Measurements from ENCODE around the gene CELSR1.
"Not testable (repeated sequence)": the region's sequence is repeated elsewhere in the genome, so short reads cannot be mapped to it uniquely, and the experiment has no call there.

The CELSR1 gene

GRCh38 chr22:46511151-46512038 lies 26.0 kb downstream of the CELSR1 start:
- DNase-seq (ENCODE audit: low read depth), result no peak

- DNase-seq (ENCODE audit: low read depth), result no peak
Measured at GRCh38 chr22:46509416-46510089, 27.9 kb downstream of the CELSR1 start.

DNA sequence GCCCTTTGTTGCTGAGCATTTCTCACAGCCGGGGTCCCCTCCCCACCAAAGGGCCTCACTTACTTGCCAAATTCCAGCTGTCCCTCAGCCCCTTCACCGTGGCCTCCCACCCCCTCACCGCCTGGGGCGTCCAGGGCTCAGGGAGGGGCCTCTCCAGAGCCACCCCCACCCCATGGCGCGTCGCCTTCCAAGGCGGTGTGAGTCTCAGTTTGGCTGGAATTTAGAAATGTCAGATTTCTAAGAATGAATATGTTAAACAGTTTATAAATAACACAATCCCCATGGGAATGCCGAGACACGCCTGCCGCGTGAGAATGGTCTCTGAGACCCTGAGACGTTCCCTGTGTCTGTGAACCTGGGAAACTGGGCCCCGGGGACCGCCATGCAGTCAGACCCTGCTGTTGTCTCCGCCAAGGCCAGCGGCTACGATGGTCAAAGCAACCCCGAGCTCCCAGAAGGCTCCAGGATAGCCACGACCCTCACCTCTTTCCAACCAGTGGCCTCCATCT lies 28.9 kb downstream of the CELSR1 start:
- DNase-seq (ENCODE audit: low read depth), result no peak

GRCh38 chr22:46507451-46508425 lies 29.7 kb downstream of the CELSR1 start:
- no peak for DNase-seq (ENCODE audit: low read depth)

DNA sequence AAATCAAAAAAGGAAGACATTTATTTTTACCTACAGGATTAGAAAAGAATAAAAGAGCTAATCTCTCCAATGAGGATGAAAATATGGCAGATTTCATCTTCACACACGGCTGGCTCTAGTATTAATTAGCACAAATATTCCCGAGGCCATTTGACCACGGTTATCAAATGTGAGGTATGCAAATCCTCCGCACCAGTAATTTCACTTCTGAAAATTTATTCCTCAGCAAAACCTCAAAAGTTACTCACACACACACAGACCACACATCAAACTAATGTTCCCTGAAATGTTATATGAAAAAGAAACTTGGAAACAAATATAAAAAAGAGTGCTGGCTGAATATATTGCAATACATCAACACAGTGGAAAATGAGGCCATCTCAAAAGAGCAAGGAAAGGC lies 32.8 kb downstream of the CELSR1 start:
- no peak for DNase-seq (ENCODE audit: low read depth)

DNA sequence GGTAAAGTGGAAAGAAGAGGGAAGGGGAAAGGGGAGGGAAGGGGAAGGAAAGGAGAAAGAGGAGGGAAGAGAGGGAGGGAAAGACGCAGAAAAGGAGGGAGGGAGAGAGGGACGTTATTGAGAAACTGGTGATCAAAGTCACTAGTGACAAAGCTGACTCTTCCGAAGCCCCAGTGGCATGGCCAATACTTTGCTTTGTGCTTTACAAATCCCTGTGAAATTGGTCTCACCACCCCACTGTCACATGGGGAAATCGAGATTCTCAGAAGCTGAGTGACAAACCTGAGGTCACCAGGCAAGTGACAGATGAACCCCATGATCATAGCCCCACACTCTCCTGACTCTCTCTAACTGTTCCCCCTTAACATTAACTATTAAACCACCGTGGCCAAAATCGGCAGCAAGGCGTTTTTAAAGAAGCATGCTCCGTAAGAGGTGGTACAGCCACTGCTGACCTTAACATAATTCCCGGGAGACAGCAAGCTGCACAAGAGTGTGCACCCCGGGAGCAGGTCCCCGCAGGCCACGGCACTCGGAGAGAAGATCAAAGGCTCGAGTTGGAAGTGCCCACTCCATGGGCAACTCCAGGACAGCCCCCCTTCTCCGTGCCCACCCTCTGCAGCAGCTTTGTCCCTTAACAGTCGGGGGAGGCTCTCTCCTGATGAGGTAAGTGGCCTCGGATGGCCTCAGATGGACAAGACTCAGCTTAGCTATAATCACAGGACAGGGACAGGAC lies 34.8 kb downstream of the CELSR1 start:
- DNase-seq (ENCODE audit: low read depth), result no peak

DNA sequence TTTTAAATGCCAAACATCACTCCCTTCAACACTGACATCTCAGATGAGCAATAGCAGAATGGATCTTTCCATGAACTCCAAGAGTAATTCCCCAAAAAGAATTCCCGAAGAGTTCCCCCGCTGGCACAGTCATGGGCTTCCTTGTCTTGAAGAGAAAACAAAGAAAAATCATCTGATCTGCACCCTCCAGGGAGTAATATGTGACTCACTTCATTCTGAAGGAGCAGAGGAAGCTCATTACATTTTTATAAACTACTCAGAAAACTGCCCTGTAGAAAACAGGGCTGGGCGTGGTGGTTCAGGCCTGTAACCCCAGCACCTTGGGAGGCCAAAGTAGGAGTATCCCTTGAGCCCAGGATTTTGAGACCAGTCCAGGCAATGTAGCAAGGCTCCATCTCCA lies 35.7 kb downstream of the CELSR1 start:
- no peak for DNase-seq (ENCODE audit: low read depth)

DNA sequence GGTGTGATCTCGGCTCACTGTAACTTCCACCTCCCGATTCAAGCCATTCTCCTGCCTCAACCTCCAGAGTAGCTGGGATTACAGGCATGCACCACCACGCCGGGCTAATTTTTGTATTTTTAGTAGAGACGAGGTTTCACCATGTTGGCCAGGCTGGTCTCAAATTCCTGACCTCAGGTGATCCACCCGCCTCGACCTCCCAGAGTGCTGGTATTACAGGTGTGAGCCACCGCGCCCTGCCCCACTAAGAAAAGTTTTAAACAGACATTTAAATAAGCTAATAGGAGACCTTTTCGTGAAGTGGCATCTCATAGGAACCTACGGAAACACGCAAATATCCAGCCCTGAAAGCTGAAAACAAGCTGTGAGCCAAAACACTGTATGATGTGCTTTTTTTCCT lies 36.2 kb downstream of the CELSR1 start:
- not testable (repeated sequence) for DNase-seq (ENCODE audit: low read depth)

- DNase-seq (ENCODE audit: low read depth), result no peak
Measured at GRCh38 chr22:46500201-46500600, 37.2 kb downstream of the CELSR1 start.

DNA sequence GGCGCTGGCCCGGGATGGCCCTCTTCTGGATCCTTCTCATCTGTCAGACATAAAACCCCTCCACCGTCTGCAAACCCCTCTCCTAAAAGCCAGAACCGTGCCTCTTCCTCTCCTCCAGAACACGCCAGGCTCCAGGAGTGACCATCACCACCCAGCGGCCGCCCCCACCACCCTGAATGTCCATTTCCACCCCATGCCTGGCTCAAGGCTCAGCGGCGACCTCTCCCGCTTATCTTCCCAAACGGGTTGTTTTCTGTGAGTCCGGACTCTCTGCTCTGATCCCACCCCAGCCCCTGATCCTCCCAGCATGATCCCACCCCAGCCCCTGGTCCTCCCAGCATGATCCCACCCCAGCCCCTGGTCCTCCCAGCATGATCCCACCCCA lies 37.6 kb downstream of the CELSR1 start:
- no peak for DNase-seq (ENCODE audit: low read depth)

DNA sequence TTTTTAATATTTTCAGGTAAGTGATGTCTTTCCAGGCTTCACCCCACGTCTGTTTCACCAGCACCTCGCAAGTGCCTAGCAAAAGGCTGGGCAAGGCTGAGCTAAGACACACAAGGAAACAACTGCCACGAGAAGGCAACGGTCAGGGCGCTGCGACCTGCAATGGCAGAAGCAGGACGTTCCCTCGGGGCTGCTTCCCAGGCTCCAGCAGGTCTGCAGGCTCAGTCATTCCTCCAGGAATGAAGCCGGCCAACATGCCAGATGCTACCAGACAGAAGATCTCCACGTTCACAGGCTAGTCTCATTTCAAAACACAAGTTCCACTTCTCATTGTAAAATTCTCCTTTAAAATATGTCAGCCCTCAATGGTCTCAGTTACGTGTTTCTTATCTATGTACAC lies 45.5 kb downstream of the CELSR1 start:
- DNase-seq (ENCODE audit: low read depth), result no peak

DNA sequence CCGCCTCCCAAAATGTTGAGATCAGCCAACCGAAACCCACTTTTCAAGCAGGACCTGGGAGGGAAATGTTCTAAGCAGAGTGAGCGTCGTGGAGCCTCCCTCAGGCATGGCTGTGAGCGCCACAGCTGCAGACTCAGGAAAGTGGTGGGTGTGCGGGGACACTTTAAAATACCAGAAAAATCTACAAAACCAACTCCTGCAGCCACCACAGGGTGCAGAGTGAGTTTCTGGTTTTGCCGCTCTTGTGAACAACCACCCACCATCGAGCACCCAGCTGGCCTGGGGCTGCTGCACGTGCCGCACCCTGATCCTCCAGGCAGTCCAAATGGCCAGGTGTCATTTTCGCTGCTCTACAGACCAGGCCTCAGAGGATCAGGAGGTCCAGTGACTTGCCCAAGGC lies 46.9 kb downstream of the CELSR1 start:
- no peak for DNase-seq (ENCODE audit: low read depth)

GRCh38 chr22:46486996-46487717 lies 50.3 kb downstream of the CELSR1 start:
- DNase-seq (ENCODE audit: low read depth), result no peak

GRCh38 chr22:46484861-46485595 lies 52.4 kb downstream of the CELSR1 start:
- DNase-seq (ENCODE audit: low read depth), result no peak

GRCh38 chr22:46484156-46484860 lies 53.1 kb downstream of the CELSR1 start:
- DNase-seq (ENCODE audit: low read depth), result no peak

GRCh38 chr22:46483353-46483752 lies 54.1 kb downstream of the CELSR1 start:
- no peak for DNase-seq (ENCODE audit: low read depth)

GRCh38 chr22:46482056-46482675 lies 55.3 kb downstream of the CELSR1 start:
- DNase-seq (ENCODE audit: low read depth), result no peak

GRCh38 chr22:46481386-46481785 lies 56.0 kb downstream of the CELSR1 start:
- no peak for DNase-seq (ENCODE audit: low read depth)

- no peak for DNase-seq (ENCODE audit: low read depth)
Measured at GRCh38 chr22:46480396-46480795, 57.0 kb downstream of the CELSR1 start.

Data from CMK (cell line).